GM19240 (cell line): ENCODE data around the gene MAD1L1.

Experiments
- DNase-seq: peaks from one replicate; pipeline ENCODE4 v3.0.0; 2011; ENCODE audit warnings: low spot score; ENCODE audit not compliant: insufficient read length

The MAD1L1 gene

GRCh38 chr7:2118630-2119190, 114.0 kb downstream of the MAD1L1 start:
- no peak for DNase-seq

DNA sequence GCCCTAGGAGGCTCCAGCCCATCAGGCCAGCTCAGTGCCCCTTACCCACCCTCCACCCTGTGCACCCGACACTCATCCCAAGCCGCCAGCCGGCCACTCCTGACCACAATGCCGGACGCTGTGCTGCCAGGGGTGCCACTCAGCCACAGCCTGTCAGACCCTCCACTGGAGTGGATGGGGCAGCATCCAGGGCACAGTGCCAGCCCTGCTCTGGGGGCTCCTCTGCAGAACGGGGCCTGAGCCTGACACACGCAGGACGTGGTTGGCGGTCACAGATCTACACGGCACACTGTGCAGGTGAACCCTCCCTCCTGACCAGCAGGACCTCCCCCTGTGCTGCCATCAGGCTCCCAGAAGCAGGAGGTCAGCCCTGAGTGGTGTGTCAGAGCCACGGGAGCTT, 114.7 kb downstream of the MAD1L1 start:
- no peak for DNase-seq

GRCh38 chr7:2117646-2118045, 115.1 kb downstream of the MAD1L1 start:
- no peak for DNase-seq

DNA sequence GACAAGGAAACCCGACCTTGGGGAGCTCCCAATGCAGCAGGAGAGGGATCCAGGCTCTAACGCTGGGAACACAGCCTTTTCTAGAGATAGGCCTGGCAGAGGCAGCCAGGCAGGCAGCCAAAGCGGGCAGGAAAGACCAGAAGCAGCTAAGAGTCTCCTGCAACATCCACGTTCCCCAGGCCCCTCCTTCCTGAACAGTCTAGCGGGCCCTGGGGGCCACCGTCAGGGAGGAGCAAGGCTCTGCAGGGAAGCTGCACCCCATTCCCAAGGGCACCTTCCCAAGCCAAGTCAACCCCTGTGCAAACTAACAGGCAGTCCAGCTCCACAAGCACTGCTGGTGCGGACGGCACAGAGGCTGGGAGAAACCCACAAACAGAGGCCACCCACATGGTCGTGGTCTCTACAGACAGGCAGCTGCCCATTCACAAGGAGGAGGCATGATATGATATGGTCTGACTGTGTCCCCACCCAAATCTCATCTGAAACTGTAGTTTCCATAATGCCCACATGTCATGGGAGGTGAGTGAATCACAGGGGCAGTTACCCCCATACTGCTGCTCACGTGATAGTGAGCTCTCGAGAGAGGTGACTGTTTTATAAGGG, 115.7 kb downstream of the MAD1L1 start:
- no peak for DNase-seq

DNA sequence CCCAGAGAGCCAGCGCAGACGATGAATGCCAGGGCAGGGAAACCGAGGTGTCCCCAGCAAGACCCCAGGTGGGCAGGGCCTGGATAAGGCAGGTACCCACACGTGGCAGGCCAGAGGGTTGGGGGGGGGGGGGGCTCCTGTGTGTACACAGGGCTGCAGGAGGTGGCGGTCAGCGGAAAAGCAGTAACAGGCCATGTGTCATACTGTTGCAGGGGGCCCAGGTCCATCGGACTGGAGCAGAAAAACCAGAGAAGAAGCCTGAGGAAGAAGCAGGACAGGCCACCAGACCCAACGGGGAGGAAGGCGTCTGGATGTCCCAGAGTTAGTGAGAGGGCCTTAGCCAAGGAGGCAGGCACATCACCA, 116.3 kb downstream of the MAD1L1 start:
- DNase-seq: no peak

DNA sequence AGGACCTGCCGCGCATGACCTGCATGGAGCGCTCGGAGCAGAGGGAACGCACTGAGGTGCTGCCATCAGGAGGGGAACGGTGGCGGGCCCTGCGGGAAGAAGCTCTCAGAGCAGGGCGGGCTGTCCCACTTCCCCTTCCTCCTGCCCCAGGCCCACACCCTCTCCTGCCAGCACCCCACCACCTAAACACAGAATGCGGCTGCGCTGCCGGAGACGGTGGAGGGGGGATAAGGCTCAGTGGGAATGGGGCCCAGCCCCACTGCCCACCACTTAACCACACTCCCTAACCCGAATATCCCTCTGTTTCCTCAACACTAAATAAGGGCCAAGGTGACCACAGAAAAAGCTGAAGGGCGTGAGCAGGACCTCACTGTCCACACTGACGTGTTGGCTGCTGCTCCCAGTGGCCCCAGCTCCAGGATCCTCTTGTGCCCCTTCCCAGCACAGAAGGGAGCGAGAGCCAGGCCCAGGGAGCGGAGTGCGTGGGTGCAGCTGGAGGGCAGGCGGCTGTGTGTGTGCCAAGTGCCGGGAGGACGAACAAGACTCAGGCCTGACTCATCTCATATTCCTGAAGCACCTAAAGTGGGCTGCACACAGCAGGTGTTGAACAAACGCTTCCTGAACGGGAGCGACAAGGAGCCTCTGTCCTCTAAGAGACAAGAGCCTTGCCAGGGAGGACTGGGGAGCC, 116.8 kb downstream of the MAD1L1 start:
- DNase-seq: no peak

- DNase-seq: no peak
Observed at GRCh38 chr7:2114926-2115759, 117.6 kb downstream of the MAD1L1 start.

- DNase-seq: no peak
Observed at GRCh38 chr7:2114052-2114451, 118.7 kb downstream of the MAD1L1 start.

- DNase-seq: no peak
Observed at GRCh38 chr7:2112261-2113198, 120.2 kb downstream of the MAD1L1 start.

- no peak for DNase-seq
Observed at GRCh38 chr7:2111568-2111967, 121.2 kb downstream of the MAD1L1 start.

GRCh38 chr7:2110610-2111396, 121.9 kb downstream of the MAD1L1 start:
- DNase-seq: no peak

DNA sequence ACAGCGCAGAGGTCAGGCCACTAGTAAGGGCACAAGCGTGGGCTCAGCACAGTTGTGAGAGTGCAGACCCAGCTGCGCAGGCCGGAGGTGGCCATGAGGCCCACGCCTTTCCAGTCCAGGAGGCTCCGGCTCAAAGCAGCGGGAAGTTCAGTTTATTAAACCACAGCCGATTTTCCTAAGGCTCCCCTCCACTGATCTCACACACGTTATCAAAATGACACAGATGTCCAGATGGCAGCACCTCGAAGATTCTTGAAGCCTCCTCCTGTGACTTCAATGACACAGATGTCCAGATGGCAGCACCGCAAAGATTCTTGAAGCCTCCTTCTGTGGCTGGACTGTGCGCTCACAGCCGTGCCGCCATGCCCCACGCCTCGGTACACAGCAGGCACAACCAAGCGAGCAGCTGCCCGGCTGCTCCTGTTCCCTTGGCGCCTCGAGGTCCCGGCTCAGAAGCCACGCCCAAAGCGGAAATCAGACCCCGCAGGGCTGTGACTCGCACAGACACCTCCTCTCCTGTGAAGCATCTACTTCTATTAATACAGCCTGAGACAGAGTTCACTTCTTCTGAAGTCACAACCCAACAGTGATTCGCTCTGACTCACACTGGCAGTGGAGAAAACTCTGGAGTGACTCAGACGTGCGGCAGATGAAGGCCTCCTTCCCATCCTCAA, 122.7 kb downstream of the MAD1L1 start:
- DNase-seq: no peak

GRCh38 chr7:2109251-2109872, 123.4 kb downstream of the MAD1L1 start:
- no peak for DNase-seq

DNA sequence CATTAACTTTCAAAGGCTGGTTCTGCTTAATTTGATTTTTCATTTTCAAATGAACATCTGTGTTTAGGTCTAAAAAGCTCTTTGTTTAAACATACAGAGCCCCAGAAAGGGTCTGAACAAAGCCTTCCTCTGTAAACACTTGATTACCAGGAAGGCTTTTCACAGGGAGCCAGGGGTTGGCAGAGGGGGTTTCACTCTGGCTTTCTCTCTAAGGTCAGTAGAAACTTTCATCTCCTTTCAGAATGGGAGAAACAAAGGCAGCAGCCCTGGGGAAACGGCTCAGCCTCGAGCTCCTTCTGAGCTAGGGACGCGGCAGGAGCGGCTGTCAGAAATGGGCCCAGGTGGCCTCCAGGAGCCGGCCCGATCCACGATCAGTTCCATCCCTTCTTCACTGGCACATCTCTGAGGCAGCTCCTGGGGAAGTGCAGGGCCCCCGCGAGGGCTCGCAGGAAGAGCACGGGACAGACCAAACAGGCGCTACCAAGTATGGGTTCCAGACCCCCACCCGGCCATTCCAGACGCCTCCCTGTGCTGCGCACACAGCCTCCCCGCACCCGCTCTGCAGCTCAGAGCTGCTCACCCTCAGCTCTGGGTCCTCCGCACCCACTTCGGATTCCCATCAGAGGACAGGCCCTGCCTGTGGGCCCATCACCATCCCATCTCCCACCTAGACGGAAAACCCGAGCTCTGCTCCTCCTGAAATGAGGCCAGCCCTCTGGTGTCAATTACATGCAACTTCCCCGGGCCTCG, 124.1 kb downstream of the MAD1L1 start:
- DNase-seq: no peak

- DNase-seq: no peak
Observed at GRCh38 chr7:2108071-2108455, 124.7 kb downstream of the MAD1L1 start.

GRCh38 chr7:2107386-2108070, 125.2 kb downstream of the MAD1L1 start:
- DNase-seq: no peak

- DNase-seq: no peak
Observed at GRCh38 chr7:2106924-2107323, 125.8 kb downstream of the MAD1L1 start.

DNA sequence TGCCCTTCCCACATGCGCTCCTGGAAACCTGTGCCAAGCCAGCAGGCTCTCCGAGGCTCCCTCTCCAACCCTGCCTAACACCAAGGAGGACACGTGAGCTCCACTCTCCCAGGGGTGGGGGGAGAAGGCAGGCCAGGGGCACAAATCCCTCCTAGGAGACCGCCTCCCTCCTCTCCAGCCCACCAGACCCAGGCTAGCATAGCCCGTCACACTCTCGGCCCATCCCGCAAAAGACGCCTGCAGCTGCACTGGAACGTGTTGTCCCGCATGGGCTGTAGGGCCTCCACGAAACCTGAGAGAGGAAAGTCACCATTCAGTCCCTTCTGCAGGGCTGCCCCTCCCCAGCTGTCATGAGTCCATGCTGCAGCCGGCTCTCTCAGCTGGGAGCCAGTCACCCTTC, 126.3 kb downstream of the MAD1L1 start:
- DNase-seq: no peak
